ENCODE data around the gene HS6ST2.
"Not testable (repeated sequence)": the region's sequence is repeated elsewhere in the genome, so short reads cannot be mapped to it uniquely, and the experiment has no call there.

DNA sequence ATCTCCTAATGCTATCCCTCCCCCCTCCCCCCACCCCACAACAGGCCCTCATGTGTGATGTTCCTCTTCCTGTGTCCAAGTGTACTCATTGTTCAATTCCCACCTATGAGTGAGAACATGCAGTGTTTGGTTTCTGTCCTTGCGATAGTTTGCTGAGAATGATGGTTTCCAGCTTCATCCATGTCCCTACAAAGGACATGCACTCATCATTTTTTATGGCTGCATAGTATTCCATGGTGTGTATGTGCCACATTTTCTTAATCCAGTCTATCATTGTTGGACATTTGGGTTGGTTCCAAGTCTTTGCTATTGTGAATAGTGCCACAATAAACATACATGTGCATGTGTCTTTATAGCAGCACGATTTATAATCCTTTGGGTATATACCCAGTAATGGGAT is 77.7 kb downstream of the HS6ST2 start:
- TF ChIP-seq, protein P1, sequence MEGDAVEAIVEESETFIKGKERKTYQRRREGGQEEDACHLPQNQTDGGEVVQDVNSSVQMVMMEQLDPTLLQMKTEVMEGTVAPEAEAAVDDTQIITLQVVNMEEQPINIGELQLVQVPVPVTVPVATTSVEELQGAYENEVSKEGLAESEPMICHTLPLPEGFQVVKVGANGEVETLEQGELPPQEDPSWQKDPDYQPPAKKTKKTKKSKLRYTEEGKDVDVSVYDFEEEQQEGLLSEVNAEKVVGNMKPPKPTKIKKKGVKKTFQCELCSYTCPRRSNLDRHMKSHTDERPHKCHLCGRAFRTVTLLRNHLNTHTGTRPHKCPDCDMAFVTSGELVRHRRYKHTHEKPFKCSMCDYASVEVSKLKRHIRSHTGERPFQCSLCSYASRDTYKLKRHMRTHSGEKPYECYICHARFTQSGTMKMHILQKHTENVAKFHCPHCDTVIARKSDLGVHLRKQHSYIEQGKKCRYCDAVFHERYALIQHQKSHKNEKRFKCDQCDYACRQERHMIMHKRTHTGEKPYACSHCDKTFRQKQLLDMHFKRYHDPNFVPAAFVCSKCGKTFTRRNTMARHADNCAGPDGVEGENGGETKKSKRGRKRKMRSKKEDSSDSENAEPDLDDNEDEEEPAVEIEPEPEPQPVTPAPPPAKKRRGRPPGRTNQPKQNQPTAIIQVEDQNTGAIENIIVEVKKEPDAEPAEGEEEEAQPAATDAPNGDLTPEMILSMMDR (conservative IDR thresholded peaks at IDR 0.05) = not testable (repeated sequence)
- not testable (repeated sequence) for TF ChIP-seq ZFX (IDR thresholded peaks at IDR 0.05)
